Right lobe of liver (tissue), 6 donors: ENCODE data around the gene CC2D1A. TPM values are rescaled to one million over a fixed set of nuclear protein-coding genes. Genes with fewer than 3 reads are reported as not detected.
"Not testable (repeated sequence)": the region's sequence is repeated elsewhere in the genome, so short reads cannot be mapped to it uniquely, and the experiment has no call there.

Experiments
- ATAC-seq, 4 donors: fragments of 200-7000 bp; cut with Tn5 transposase; one replicate each; pipeline ENCODE4 v1.9.1; 2020; ENCODE audit warnings: mild to moderate bottlenecking in 4 of 4, moderate library complexity in 4 of 4
- DNase-seq, 3 donors: peaks; one replicate each; pipeline ENCODE4 v3.0.0-alpha.2; 2020
- H3K27ac ChIP-seq, 3 donors: fragments of 200-600 bp; one replicate each; pipeline ENCODE4 v1.8.0; 2022
- H3K27me3 ChIP-seq, 2 donors: fragments of 200-600 bp; one replicate each; pipeline ENCODE4 v1.8.0; 2022
- H3K36me3 ChIP-seq, 4 donors: fragments of 200-600 bp; sonication (generic) in 1 of 4; one replicate each; pipeline versions ENCODE4 v1.5.1 to v1.8.0; 2017 to 2022; ENCODE audit warnings: control low read depth in 1 of 4
- H3K4me1 ChIP-seq, 4 donors: fragments of 200-600 bp; sonication (generic) in 1 of 4; one replicate each; pipeline versions ENCODE4 v1.5.1 to v1.8.0; 2017 to 2022; ENCODE audit warnings: control low read depth in 1 of 4
- H3K4me3 ChIP-seq, 3 donors: fragments of 200-600 bp; one replicate each; pipeline ENCODE4 v1.8.0; 2022
- H3K9me3 ChIP-seq, 4 donors: fragments of 200-600 bp; sonication (generic) in 1 of 4; one replicate each; pipeline versions ENCODE4 v1.5.1 to v1.8.0; 2017 to 2022; ENCODE audit warnings: control low read depth in 1 of 4
- CTCF ChIP-seq, 4 donors: fragments of 200-600 bp in 3 of 4; fragments of 450-650 bp in 1 of 4; IDR thresholded peaks; one replicate each; pipeline versions ENCODE4 v1.5.1 to v1.8.0; 2016 to 2022; ENCODE audit warnings: antibody characterized with exemption in 4 of 4, mild to moderate bottlenecking in 2 of 4
- POLR2A ChIP-seq: fragments of 450-650 bp; IDR thresholded peaks from one replicate; pipeline ENCODE4 v1.6.1; 2017; ENCODE audit warnings: antibody characterized with exemption, mild to moderate bottlenecking
- WGBS: methylation state at CpG from one replicate; pipeline ENCODE4 v1.1.6; 2018; ENCODE audit warnings: low coverage, low lambda C conversion rate; ENCODE audit not compliant: insufficient coverage; ENCODE audit errors: missing lambda C conversion rate; 5-methylcytosine and 5-hydroxymethylcytosine counted together
- intact Hi-C, 2 donors: fragments of 100-400 bp; cut with DNase I; formaldehyde crosslinking; loops; one replicate each; pipeline versions ENCODE4 v1.11.2 to v1.14.1; 2022
- total RNA-seq, 6 experiments: library from RNA; depleted of rRNA in 2 of 6; stranded (reverse); fragments of >200 nt in 2 of 6; fragmentation: NEBNext Ultra II Directional in 3 of 6; extraction: Animal tissue kit (Norgen Biotek cat#: 25700) in 3 of 6; gene quantifications; one replicate each; pipeline versions ENCODE4 v1.1.0 to v1.2.4, GENCODE V29; 2016 to 2023
- donor health status: DM: no; HTN: yes; CAD: no.
- donor health status: DM: no; HTN: no; CAD: no.
- donor health status: DM: no; HTN: no; CAD: no.
- donor health status: DM: no; HTN: yes; CAD: no.
- donor health status: DM: no; HTN: yes; CAD: no.

The CC2D1A gene
- total RNA-seq, 6 experiments from 2014 or later, result 16.5 to 29.8 (median 18.1) TPM

DNA sequence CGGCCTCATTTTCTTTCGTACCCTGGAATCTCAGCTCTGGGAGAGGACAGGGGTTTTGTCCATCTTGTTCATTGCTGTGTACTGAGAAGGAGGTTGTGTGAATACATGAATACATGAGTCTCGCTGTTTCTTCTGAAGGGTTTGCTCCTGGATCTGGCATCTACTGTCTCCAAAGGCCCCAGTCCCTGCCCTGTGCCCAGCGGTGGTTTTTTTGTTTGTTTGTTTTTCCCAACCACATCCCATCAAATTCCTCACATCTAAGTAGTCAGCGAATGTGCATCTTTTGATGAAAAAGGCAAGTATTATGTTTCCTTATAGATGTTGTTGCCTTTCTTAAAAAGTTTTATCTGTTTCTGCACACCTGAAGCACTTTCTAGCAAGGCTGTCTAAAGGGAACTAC lies 58.8 kb downstream of the CC2D1A start:
- intact Hi-C loops, result no loop called here

GRCh38 chr19:13965377-13965896 lies 59.4 kb downstream of the CC2D1A start:
- WGBS, result no CpG with 5 or more reads among the region's 24 CpGs
- H3K36me3 ChIP-seq, result peaks cover 0 to 68% (median 28%) of the 10 kb centered on the region in 4 donors
- no peak for DNase-seq

More for the DNA sequence above, 58.8 kb downstream of the CC2D1A start:
- Histone ChIP-seq H3K27ac (no peak overlapping the region), H3K36me3 (peaks cover 0 to 66% (median 28%) of the 10 kb centered on the region in 4 donors), H3K4me3 (no peak overlapping the region), H3K9me3 (no peaks in the 10 kb centered on the region), H3K27me3 (no peaks in the 10 kb centered on the region), H3K4me1 (no peaks in the 10 kb centered on the region)
- 80% methylated on average over 5 of the region's 5 CpGs for WGBS
- ATAC-seq (no peak), DNase-seq (no peak)
- TF ChIP-seq CTCF (IDR thresholded peaks at IDR 0.05), result no peak
- no peak for TF ChIP-seq POLR2A

GRCh38 chr19:13965926-13966683 lies 60.1 kb downstream of the CC2D1A start:
- no peak for TF ChIP-seq POLR2A
- TF ChIP-seq CTCF (IDR thresholded peaks at IDR 0.05), result no peak
- no peak overlapping the region for H3K27ac ChIP-seq

More at GRCh38 chr19:13965377-13965896, 59.4 kb downstream of the CC2D1A start:
- H3K9me3 ChIP-seq, result no peaks in the 10 kb centered on the region
- no peak for ATAC-seq
- H3K27ac ChIP-seq, result no peak overlapping the region
- no peak overlapping the region for H3K4me3 ChIP-seq
- TF ChIP-seq POLR2A, result no peak
- no peak for TF ChIP-seq CTCF (IDR thresholded peaks at IDR 0.05)
- no peaks in the 10 kb centered on the region for H3K4me1 ChIP-seq
- H3K27me3 ChIP-seq, result no peaks in the 10 kb centered on the region
- intact Hi-C loops, result no loop called here

GRCh38 chr19:13966684-13967128 lies 60.7 kb downstream of the CC2D1A start:
- WGBS, result no CpG with 5 or more reads among the region's 14 CpGs
- Histone ChIP-seq H3K4me1 (no peaks in the 10 kb centered on the region), H3K4me3 (no peak overlapping the region), H3K36me3 (peaks cover 0 to 68% (median 25%) of the 10 kb centered on the region in 4 donors), H3K27me3 (no peaks in the 10 kb centered on the region), H3K9me3 (no peaks in the 10 kb centered on the region), H3K27ac (no peak overlapping the region)
- no peak for DNase-seq
- intact Hi-C loops, result no loop called here
- ATAC-seq, result peak in 1 of 4 donors; percentile 3
- no peak for TF ChIP-seq CTCF (IDR thresholded peaks at IDR 0.05)
- TF ChIP-seq POLR2A, result no peak

More at GRCh38 chr19:13965926-13966683, 60.1 kb downstream of the CC2D1A start:
- H3K9me3 ChIP-seq, result no peaks in the 10 kb centered on the region
- intact Hi-C loops, result no loop called here
- peak in 1 of 3 donors; percentile 51 for DNase-seq
- no peak for ATAC-seq
- peaks cover 0 to 69% (median 25%) of the 10 kb centered on the region in 4 donors for H3K36me3 ChIP-seq
- no peaks in the 10 kb centered on the region for H3K4me1 ChIP-seq
- no CpG with 5 or more reads among the region's 20 CpGs for WGBS
- no peaks in the 10 kb centered on the region for H3K27me3 ChIP-seq
- no peak overlapping the region for H3K4me3 ChIP-seq

- H3K9me3 ChIP-seq, H3K27ac ChIP-seq, H3K4me3 ChIP-seq, intact Hi-C loops, H3K4me1 ChIP-seq, H3K27me3 ChIP-seq, DNase-seq, ATAC-seq: not testable (repeated sequence)
- H3K36me3 ChIP-seq, result peaks cover 0 to 65% (median 25%) of the 10 kb centered on the region in 4 donors
- WGBS, result 78% methylated on average over 7 of the region's 8 CpGs
These were observed 61.2 kb downstream of the CC2D1A start for GRCh38 chr19:13967206-13967605.
